ENCODE measurements around the gene PSME3IP1. TPM values are rescaled to one million over a fixed set of nuclear protein-coding genes. Genes with fewer than 3 reads are reported as not detected.

PSME3IP1 gene
- total and polyA plus RNA-seq, 11 donors = 37.8 to 74.6 (median 65.8) TPM

- no peaks in the 10 kb centered on the region for H3K27me3 ChIP-seq
- no peaks in the 10 kb centered on the region for H3K9me3 ChIP-seq
- peaks cover 0 to 93% (median 77%) of the 10 kb centered on the region in 9 donors for H3K36me3 ChIP-seq
- H3K4me1 ChIP-seq = peaks cover 0 to 19% (median 0%) of the 10 kb centered on the region in 12 donors
- TF ChIP-seq POLR2A (IDR thresholded peaks at IDR 0.05) (no peak), CTCF (IDR thresholded peaks at IDR 0.05) (no peak)
- no peak overlapping the region for H3K4me3 ChIP-seq
- DNase-seq = no peak
- no peak for ATAC-seq
- 62 to 82% (median 74%) methylated on average over 4 of the region's 4 CpGs for WGBS, 4 donors
- H3K27ac ChIP-seq = no peak overlapping the region
- intact Hi-C loops (cut with DNase I) = loop anchor here in 2 of 10 donors (5.0 to 10.0 kb wide), 2 partner anchors 49 to 212 kb away; no protein-coding TSS in a partner anchor
Observed at GRCh38 chr16:57156351-57156703, 29.5 kb downstream of the PSME3IP1 start.

GRCh38 chr16:57155702-57156350 lies 30.0 kb downstream of the PSME3IP1 start:
- intact Hi-C loops (cut with DNase I) = loop anchor here in 2 of 10 donors (5.0 to 10.0 kb wide), 2 partner anchors 49 to 211 kb away; no protein-coding TSS in a partner anchor
- no peak overlapping the region for H3K4me3 ChIP-seq

GRCh38 chr16:57153841-57154240 lies 32.0 kb downstream of the PSME3IP1 start:
- Histone ChIP-seq H3K4me3 (no peak overlapping the region), H3K4me1 (peaks cover 0 to 27% (median 12%) of the 10 kb centered on the region in 12 donors), H3K27ac (no peak overlapping the region), H3K9me3 (no peaks in the 10 kb centered on the region), H3K36me3 (peaks cover 0 to 80% (median 69%) of the 10 kb centered on the region in 9 donors), H3K27me3 (no peaks in the 10 kb centered on the region)
- WGBS, 4 donors = 87 to 90% (median 89%) methylated on average over 6 of the region's 6 CpGs
- intact Hi-C loops (cut with DNase I) = loop anchor here in 1 of 10 donors (10.0 kb wide), 1 partner anchor 209 kb away; no protein-coding TSS in a partner anchor
- DNase-seq = no peak
- TF ChIP-seq CTCF (IDR thresholded peaks at IDR 0.05) (no peak), POLR2A (IDR thresholded peaks at IDR 0.05) (no peak)
- no peak for ATAC-seq

More at GRCh38 chr16:57155702-57156350, 30.0 kb downstream of the PSME3IP1 start:
- peaks cover 0 to 21% (median 0%) of the 10 kb centered on the region in 12 donors for H3K4me1 ChIP-seq
- TF ChIP-seq CTCF (IDR thresholded peaks at IDR 0.05) (no peak), POLR2A (IDR thresholded peaks at IDR 0.05) (no peak)
- H3K27ac ChIP-seq = no peak overlapping the region
- H3K9me3 ChIP-seq = no peaks in the 10 kb centered on the region
- no peak for DNase-seq
- WGBS, 4 donors = 88 to 91% (median 90%) methylated on average over 6 of the region's 6 CpGs
- ATAC-seq = no peak
- peaks cover 0 to 88% (median 77%) of the 10 kb centered on the region in 9 donors for H3K36me3 ChIP-seq
- no peaks in the 10 kb centered on the region for H3K27me3 ChIP-seq
